HepG2 (cell line): Measurements from ENCODE around the gene NUP93. TPM values are rescaled to one million over a fixed set of nuclear protein-coding genes. Genes with fewer than 3 reads are reported as not detected.

ENCODE experiments used
- FOXA1 ChIP-seq, 2 experiments: fragments of 450-650 bp in 1 of 2; sonication (generic) in 1 of 2; formaldehyde crosslinking in 1 of 2; IDR thresholded peaks; 2 replicates each; pipeline versions ENCODE4 v1.4.0 to v1.6.1; 2016 to 2020; ENCODE audit warnings: missing genetic modification reagents in 1 of 2
- FOXM1 ChIP-seq: sonication (generic); formaldehyde crosslinking; IDR thresholded peaks from 2 replicates; pipeline ENCODE4 v1.5.0; 2020; ENCODE audit warnings: missing genetic modification reagents
- HDAC1 ChIP-seq: sonication (generic); formaldehyde crosslinking; IDR thresholded peaks from 2 replicates; pipeline ENCODE4 v1.5.1; 2020; ENCODE audit warnings: mild to moderate bottlenecking, missing genetic modification reagents
- HMGA1 ChIP-seq: sonication (generic); formaldehyde crosslinking; conservative IDR thresholded peaks from 2 replicates; pipeline ENCODE4 v1.4.0; 2020; ENCODE audit warnings: missing genetic modification reagents
- IRX3 ChIP-seq: sonication (generic); formaldehyde crosslinking; IDR thresholded peaks from 2 replicates; pipeline ENCODE4 v1.8.1; 2023; ENCODE audit warnings: mild to moderate bottlenecking, low read depth, missing genetic modification reagents, borderline replicate concordance
- JUN ChIP-seq: sonication (generic); formaldehyde crosslinking; IDR thresholded peaks from 2 replicates; pipeline ENCODE4 v1.4.0; 2020; ENCODE audit warnings: mild to moderate bottlenecking, missing genetic modification reagents
- KLF15 ChIP-seq: sonication (generic); formaldehyde crosslinking; IDR thresholded peaks from 2 replicates; pipeline ENCODE4 v1.8.1; 2023; ENCODE audit warnings: borderline replicate concordance, mild to moderate bottlenecking, inconsistent platforms, missing genetic modification reagents, mixed read lengths
- MED1 ChIP-seq: sonication (generic); formaldehyde crosslinking; IDR thresholded peaks from 2 replicates; pipeline ENCODE4 v1.4.0; 2020; ENCODE audit warnings: missing genetic modification reagents
- MYC ChIP-seq: sonication (generic); formaldehyde crosslinking; IDR thresholded peaks from 2 replicates; pipeline ENCODE4 v1.9.0; 2021; ENCODE audit warnings: missing genetic modification reagents, borderline replicate concordance
- NFIB ChIP-seq: sonication (generic); formaldehyde crosslinking; IDR thresholded peaks from 2 replicates; pipeline ENCODE4 v1.9.0; 2021; ENCODE audit warnings: missing genetic modification reagents, mild to moderate bottlenecking, borderline replicate concordance
- NFRKB ChIP-seq: fragments of 450-650 bp; IDR thresholded peaks from 2 replicates; pipeline ENCODE4 v1.6.1; 2017
- NR1H2 ChIP-seq: sonication (generic); formaldehyde crosslinking; IDR thresholded peaks from 2 replicates; pipeline ENCODE4 v1.8.1; 2022; ENCODE audit warnings: low read depth, missing genetic modification reagents, borderline replicate concordance
- SIX4 ChIP-seq: sonication (generic); formaldehyde crosslinking; IDR thresholded peaks from 2 replicates; pipeline ENCODE4 v1.4.0; 2020; ENCODE audit warnings: missing genetic modification reagents
- SP140L ChIP-seq: sonication (generic); formaldehyde crosslinking; IDR thresholded peaks from 2 replicates; pipeline ENCODE4 v1.4.0; 2020; ENCODE audit warnings: missing genetic modification reagents, borderline replicate concordance
- SRSF1 ChIP-seq: fragments of 200-400 bp; formaldehyde crosslinking; optimal IDR thresholded peaks from 2 replicates; pipeline ENCODE3; 2017; ENCODE audit warnings: mild to moderate bottlenecking, low read depth, low read length, moderate library complexity
- TP53 ChIP-seq: sonication (generic); formaldehyde crosslinking; conservative IDR thresholded peaks from 2 replicates; pipeline ENCODE4 v1.4.0; 2020; ENCODE audit warnings: missing genetic modification reagents
- XRCC5 ChIP-seq: fragments of 200-400 bp; formaldehyde crosslinking; optimal IDR thresholded peaks from 2 replicates; pipeline ENCODE3; 2017; ENCODE audit warnings: mild to moderate bottlenecking, low read length
- ZNF292 ChIP-seq: sonication (generic); formaldehyde crosslinking; IDR thresholded peaks from 2 replicates; pipeline ENCODE4 v1.8.1; 2022; ENCODE audit warnings: mild to moderate bottlenecking, low read depth, missing genetic modification reagents, borderline replicate concordance
- ZNF30 ChIP-seq: sonication (generic); formaldehyde crosslinking; IDR thresholded peaks from 2 replicates; pipeline ENCODE4 v1.5.0; 2020; ENCODE audit warnings: mild to moderate bottlenecking, missing genetic modification reagents
- ZNF44 ChIP-seq: sonication (generic); formaldehyde crosslinking; IDR thresholded peaks from 2 replicates; pipeline ENCODE4 v1.5.1; 2020; ENCODE audit warnings: mild to moderate bottlenecking, missing genetic modification reagents
- ZNF709 ChIP-seq: sonication (generic); formaldehyde crosslinking; IDR thresholded peaks from 2 replicates; pipeline ENCODE4 v1.5.0; 2020; ENCODE audit warnings: mild to moderate bottlenecking, missing genetic modification reagents
- polyA plus RNA-seq, 8 experiments: library from polyadenylated mRNA; depleted of rRNA in 3 of 8; stranded (reverse) in 7 of 8; unstranded in 1 of 8; fragments of >200 nt; fragmentation: Illumina TruSeq in 4 of 8; extraction: Trizol in 4 of 8; gene quantifications; 2 replicates each; pipeline versions ENCODE4 v1.2.1 to v1.2.3, GENCODE V29; 2011 to 2016; ENCODE audit warnings: low read depth in 4 of 8, missing spikeins in 1 of 8, mixed read lengths in 1 of 8; ENCODE audit not compliant: insufficient read depth in 1 of 8
- total RNA-seq, 5 experiments: library from RNA; depleted of rRNA; stranded (reverse); fragments of >200 nt; fragmentation: Illumina TruSeq; extraction: Trizol; gene quantifications; 2 replicates each; pipeline ENCODE4 v1.2.3, GENCODE V29; 2016; ENCODE audit warnings: low read depth in 1 of 5
- TF ChIP-seq, protein P1 (sequence below): sonication (generic); formaldehyde crosslinking; IDR thresholded peaks from 2 replicates; pipeline ENCODE4 v1.4.0; 2020; ENCODE audit warnings: mild to moderate bottlenecking, low read depth, missing genetic modification reagents
- TF ChIP-seq, protein P2 (sequence below): sonication (generic); formaldehyde crosslinking; IDR thresholded peaks from 2 replicates; pipeline ENCODE4 v1.5.0; 2020; ENCODE audit warnings: missing genetic modification reagents
- TF ChIP-seq, protein P3 (sequence below): fragments of 450-650 bp; IDR thresholded peaks from 2 replicates; pipeline ENCODE4 v1.6.1; 2017
- TF ChIP-seq, protein P4 (sequence below): sonication (generic); formaldehyde crosslinking; IDR thresholded peaks from 2 replicates; pipeline ENCODE4 v1.5.0; 2020; ENCODE audit warnings: mild to moderate bottlenecking, missing genetic modification reagents, moderate library complexity

Gene NUP93
- total and polyA plus RNA-seq, 2 of the 13 experiments (the other 11 are each of a cell fraction or from before 2014, with no cell fraction given), result 58.5 to 140 TPM

DNA sequence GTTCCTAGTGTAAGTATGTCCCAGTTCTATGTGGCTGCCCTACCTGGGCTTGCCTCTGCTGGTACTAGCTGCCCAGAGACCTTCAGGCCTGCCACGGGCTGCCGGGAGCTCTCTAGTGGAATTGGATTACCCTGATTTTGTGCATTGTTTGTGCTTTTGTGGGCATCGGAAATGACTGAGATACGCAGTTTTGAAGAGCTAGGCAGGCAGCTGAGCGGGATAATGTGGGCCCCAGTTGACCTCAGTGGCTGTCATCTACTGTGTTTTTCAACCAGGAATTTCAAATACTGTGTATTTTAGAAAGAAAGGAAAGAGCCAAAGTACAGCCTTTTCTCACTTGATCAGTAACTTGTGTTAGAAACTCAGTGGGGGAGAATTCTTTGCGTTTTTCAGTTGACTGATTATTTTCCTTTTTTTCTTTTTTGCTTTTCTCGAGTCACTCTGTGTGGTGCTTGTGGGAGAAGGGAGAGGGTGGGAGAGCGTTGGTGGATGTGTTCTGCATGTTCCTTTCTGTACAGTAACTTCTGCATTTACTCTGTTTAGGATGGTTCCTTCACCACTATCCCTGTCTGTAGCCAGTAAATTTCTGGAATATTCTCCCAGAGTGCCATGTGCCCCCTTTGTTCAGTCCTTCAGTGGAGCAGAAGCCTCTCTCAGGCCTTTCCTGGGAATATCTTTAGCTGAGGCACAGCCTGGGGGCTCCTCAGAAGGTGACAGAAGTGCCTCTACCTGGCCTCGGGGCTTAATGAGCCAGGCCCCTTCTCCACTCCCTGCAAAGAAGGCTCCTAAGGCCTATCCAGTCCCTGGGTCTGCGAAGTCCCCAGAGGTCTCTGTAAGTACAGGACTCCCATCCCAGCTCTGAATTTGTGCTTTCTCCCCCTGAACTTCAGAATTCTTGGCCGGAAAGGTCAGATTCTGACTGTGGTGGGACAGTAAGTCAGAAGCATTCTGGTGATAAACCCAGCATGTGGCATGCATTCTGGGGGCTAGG is 120.1 kb downstream of the NUP93 start (continued):
- TF ChIP-seq TP53, result no peak
- TF ChIP-seq, protein P1, sequence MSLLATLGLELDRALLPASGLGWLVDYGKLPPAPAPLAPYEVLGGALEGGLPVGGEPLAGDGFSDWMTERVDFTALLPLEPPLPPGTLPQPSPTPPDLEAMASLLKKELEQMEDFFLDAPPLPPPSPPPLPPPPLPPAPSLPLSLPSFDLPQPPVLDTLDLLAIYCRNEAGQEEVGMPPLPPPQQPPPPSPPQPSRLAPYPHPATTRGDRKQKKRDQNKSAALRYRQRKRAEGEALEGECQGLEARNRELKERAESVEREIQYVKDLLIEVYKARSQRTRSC (CRISPR knock-in tag), result no peak
- no peak for TF ChIP-seq XRCC5
- no peak for TF ChIP-seq SRSF1
- TF ChIP-seq, protein P2, sequence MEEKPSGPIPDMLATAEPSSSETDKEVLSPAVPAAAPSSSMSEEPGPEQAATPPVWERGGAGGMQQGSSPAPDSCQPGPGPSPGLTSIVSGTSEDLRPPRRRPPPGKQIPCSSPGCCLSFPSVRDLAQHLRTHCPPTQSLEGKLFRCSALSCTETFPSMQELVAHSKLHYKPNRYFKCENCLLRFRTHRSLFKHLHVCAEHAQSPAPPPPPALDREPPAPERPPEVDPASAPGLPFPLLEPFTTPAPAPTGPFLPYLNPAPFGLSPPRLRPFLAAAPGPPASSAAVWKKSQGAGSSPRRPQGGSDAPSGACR (CRISPR knock-in tag), result no peak
- TF ChIP-seq NR1H2 (CRISPR knock-in tag), result no peak
- no peak for TF ChIP-seq ZNF30 (CRISPR knock-in tag)
- 0 out of 2 replicates have a peak, but pooled peaks have one; percentile 8 for TF ChIP-seq MYC (CRISPR knock-in tag)
- TF ChIP-seq, protein P3, sequence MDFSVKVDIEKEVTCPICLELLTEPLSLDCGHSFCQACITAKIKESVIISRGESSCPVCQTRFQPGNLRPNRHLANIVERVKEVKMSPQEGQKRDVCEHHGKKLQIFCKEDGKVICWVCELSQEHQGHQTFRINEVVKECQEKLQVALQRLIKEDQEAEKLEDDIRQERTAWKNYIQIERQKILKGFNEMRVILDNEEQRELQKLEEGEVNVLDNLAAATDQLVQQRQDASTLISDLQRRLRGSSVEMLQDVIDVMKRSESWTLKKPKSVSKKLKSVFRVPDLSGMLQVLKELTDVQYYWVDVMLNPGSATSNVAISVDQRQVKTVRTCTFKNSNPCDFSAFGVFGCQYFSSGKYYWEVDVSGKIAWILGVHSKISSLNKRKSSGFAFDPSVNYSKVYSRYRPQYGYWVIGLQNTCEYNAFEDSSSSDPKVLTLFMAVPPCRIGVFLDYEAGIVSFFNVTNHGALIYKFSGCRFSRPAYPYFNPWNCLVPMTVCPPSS, result no peak
- no peak for TF ChIP-seq NFRKB
- no peak for TF ChIP-seq SP140L (CRISPR knock-in tag)
- no peak for TF ChIP-seq JUN (CRISPR knock-in tag)
- TF ChIP-seq SIX4, result no peak
- TF ChIP-seq NFIB, result no peak
- TF ChIP-seq ZNF292 (CRISPR knock-in tag), result peak; percentile 32; the same call in 1 of the 2 replicates
- 0 out of 2 replicates have a peak, but pooled peaks have one; percentile 17 for TF ChIP-seq HDAC1 (CRISPR knock-in tag)
- no peak for TF ChIP-seq ZNF709 (CRISPR knock-in tag)
- no peak for TF ChIP-seq KLF15 (CRISPR knock-in tag)
- no peak for TF ChIP-seq FOXA1 (IDR thresholded peaks at IDR 0.05)
- peak; percentile 15 for TF ChIP-seq FOXA1 (CRISPR knock-in tag; IDR thresholded peaks at IDR 0.05)
- TF ChIP-seq FOXM1 (CRISPR knock-in tag), result no peak
- TF ChIP-seq MED1, result peak; percentile 89
- TF ChIP-seq, protein P4, sequence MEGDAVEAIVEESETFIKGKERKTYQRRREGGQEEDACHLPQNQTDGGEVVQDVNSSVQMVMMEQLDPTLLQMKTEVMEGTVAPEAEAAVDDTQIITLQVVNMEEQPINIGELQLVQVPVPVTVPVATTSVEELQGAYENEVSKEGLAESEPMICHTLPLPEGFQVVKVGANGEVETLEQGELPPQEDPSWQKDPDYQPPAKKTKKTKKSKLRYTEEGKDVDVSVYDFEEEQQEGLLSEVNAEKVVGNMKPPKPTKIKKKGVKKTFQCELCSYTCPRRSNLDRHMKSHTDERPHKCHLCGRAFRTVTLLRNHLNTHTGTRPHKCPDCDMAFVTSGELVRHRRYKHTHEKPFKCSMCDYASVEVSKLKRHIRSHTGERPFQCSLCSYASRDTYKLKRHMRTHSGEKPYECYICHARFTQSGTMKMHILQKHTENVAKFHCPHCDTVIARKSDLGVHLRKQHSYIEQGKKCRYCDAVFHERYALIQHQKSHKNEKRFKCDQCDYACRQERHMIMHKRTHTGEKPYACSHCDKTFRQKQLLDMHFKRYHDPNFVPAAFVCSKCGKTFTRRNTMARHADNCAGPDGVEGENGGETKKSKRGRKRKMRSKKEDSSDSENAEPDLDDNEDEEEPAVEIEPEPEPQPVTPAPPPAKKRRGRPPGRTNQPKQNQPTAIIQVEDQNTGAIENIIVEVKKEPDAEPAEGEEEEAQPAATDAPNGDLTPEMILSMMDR, result 0 out of 2 replicates have a peak, but pooled peaks have one; percentile 11
- no peak for TF ChIP-seq IRX3 (CRISPR knock-in tag)
- no peak for TF ChIP-seq ZNF44 (CRISPR knock-in tag)
- TF ChIP-seq HMGA1, result no peak
